GM18520 (cell line): Measurements from ENCODE around the gene PRXL2A.

Experiments used
- ATAC-seq: cut with Tn5 transposase; IDR thresholded peaks from one replicate; pipeline ENCODE4 v1.9.1; 2021; ENCODE audit not compliant: unreplicated experiment

Gene PRXL2A

DNA sequence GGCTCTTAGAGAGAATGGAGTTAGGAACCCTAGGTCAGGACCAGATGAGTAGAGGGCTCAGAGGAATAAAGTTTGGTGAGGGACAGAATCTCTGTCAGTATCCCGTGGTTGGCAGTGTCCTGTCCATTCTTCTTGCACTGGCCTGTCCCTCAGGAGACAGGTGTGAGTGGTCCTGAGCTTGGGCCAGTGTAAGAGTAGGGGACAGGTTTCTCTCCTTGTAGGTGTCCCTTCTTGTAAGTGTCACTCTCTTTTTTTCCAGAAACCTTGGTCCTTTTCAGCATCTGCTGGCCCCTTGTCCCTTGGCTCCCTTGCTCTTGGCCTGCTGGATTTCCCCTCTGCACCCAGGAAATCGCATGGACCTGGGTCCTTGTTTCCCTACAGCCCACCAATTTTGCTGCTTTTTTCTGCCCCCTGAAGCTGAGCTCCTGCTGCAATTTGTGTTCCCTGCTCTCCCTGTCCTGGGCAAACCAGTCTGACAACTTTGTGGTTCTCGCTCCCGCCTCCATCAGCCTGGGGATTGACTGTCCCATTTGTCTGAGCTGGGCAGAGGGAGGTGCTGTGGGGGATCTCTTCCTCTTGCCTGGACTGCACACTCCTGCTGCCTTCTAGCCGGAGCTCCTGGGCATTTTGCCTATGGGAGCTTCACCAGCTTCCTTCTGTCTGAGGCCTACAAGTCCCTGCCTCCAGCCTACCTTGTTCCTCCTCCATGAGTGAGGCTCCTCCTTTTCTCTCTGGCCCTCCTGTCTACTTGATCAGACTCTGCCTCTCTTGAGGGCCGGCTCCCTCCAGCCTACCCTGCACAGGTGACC is 52.3 kb downstream of the PRXL2A start:
- ATAC-seq = no peak

DNA sequence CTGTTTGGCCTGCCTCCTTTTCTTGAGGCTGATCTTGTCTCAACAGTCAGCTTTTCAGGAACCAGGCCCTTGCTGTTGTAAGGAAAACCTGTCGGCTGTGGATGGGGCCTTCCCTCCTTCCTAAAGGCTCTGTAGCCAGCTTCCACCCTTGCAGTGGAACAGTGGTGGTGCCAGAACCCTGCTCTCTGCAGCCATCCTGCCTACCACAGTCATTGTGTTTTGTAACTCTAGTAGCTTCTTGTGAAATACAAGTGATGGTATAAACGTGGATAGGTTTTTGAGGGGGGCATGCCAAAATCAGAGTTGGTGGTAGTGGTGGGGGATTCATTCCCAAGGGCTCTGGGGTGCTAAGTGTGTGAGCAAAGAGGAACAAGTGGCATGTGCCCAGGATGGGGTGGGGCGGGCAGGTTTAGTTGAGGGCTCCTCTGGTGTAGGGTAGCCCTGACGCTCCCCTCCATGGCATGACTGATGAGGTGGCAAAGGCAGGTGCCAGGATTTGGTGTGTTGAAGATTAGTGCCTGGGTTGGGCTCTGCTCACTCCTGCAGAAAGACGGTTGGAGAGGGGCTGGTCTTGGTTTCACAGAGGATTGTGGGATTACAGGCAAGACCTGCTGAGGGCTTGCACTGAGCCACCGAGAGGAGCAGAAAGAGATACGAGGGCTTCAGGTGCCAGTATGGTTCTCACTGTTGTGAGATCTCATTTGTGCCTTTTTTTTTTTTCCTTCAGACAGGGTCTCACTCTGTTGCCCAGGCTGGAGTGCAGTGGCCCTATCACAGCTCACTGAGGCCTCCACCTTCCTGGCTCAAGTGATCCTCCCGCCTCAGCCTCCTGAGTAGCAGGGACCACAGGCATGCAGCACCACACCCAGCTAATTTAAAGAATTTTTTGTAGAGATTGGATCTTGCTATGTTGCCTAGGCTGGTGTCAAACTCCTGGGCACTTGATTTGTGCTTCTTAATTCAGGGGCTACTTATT is 53.1 kb downstream of the PRXL2A start:
- ATAC-seq = no peak

DNA sequence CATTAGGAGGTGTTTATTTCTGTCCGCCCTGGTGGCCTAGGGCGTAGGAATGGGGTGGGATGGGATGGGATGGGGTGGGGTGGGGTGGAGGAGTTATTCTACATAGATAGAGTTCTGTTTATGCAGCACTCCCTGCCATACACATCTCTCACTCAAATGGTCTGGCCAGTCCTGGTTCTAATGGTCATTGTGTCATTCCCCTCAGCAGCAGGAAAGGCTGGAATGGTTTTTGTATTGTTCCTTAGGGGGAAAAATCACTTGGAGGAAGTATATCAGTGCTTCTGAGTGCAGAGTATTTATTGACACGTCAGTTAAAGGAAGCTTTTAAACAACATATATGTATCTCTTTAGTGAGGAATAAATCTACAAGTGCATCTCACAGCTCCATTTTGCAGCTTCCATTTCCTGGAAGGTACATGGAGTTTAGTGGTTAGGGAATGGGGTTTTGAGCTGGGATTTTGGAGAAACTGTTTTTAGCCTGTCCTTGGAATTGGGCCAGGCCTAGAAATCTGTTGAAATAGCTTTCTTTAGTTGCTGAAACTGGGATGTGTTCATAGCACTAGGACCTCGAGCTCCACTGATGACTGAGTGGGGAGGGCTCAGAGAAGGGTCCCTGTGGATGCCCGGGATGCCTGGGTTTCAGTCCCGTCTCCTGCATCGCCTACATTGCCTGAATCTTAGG is 54.1 kb downstream of the PRXL2A start:
- ATAC-seq = no peak

GRCh38 chr10:80462981-80463741 is 54.8 kb downstream of the PRXL2A start:
- peak; percentile 28 for ATAC-seq

- no peak for ATAC-seq
Observed at GRCh38 chr10:80463868-80464267, 55.5 kb downstream of the PRXL2A start.

DNA sequence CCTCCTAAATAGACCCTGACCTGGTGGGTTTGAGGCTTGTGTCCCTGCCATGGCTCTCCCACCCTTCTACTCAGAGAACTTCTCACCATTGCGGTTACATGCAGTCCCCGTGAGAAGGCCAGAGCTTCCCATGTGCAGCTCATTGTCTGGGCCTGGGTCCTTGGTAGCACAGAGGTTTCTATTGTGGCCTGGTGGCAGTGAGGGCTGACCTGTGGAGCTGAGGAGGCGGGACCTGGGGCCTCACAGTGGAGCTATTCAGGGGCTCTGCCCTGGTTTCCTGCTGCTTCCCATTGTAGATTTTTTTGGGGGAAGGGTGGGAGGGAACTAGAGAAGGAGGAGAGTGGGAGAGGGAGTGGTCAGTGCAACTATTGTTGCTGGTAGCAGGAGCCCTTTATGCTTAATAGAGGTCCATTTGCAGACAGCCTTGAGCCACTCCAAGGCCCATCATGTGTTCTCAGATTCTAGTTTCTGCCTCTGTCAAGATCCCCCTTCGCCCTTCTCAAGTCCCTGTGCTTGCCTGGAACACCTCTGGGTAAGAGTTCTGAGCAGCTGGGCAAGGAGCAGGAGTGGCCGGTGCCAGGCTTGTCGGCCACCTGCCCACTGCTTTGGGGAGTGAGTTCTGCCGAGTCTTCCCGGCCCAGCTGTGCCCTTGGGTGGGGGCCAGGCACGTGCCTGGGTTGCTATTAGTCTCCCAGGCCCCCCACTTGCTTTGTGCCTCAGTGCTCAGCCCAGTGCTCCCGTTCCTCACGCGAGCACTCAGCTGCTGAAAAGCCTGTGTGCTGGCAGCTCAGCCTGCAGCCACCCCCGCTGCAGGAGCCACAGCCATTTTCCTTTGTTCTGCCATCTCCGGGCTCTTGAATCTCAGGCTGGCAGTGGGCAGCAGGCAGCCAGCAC is 56.5 kb downstream of the PRXL2A start:
- ATAC-seq = no peak

GRCh38 chr10:80465451-80465835 is 57.1 kb downstream of the PRXL2A start:
- ATAC-seq = no peak

GRCh38 chr10:80465839-80466590 is 57.7 kb downstream of the PRXL2A start:
- ATAC-seq = no peak

DNA sequence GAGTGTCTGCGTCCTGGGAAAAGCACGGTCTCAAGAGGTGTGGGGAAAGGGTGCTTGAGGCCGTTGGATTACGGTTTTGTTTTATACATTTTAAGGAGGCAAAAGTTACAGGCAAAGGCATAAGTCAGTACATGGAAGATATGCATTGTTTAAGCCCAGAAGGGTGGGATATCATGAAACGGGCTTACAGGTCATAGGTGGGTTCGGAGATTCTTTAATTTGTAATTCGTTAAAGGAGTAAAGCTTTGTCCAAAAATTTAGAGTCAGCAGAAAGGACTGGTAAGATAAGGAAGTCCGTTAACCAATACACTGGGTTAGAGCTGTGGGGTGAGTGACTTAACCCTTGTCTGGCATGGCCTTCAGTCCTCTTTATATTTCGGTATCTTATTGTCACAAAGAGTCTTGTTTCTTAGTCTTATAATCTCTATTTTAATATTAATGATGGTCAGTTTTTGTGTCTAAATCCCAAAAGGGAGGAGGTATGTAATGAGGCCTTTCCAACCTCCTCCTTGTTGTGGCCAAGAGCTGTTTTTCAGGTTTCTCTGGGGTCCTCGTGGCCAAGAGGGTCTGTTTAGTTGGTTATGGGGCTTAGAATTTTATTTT is 58.5 kb downstream of the PRXL2A start:
- no peak for ATAC-seq

GRCh38 chr10:80468002-80468401 is 59.7 kb downstream of the PRXL2A start:
- ATAC-seq = no peak

GRCh38 chr10:80468806-80469421 is 60.6 kb downstream of the PRXL2A start:
- no peak for ATAC-seq

DNA sequence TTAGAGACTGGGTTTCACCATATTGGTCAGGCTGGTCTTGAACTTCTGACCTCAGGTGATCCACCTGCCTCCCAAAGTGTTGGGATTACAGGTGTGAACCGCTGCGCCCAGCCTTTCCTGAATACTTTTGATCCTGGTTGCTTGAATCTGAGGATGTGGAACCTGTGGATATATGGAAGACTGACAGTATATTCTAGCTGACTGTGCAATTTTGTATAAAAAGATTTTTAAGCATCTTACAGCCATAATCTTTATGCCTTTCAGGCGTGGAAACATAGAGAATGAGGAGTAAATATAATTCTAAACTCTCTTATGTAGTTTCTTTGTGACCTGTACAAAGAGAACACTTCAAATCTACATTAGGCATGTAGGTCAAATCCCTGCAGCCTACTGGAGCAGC is 61.9 kb downstream of the PRXL2A start:
- ATAC-seq = no peak

GRCh38 chr10:80471001-80471400 is 62.6 kb downstream of the PRXL2A start:
- ATAC-seq = no peak

GRCh38 chr10:80471715-80472233 is 63.4 kb downstream of the PRXL2A start:
- ATAC-seq = peak; percentile 35

- peak; percentile 97 for ATAC-seq
Observed at GRCh38 chr10:80472234-80473095, 64.1 kb downstream of the PRXL2A start.

- ATAC-seq = no peak
Observed at GRCh38 chr10:80473096-80473657, 64.8 kb downstream of the PRXL2A start.
